ENCODE data around the gene NRXN2.

Gene NRXN2

GRCh38 chr11:64691543-64691942 lies 31.5 kb downstream of the NRXN2 start:
- no peaks in the 10 kb centered on the region for H3K79me2 ChIP-seq (ENCODE audit: insufficient read depth, low read length)
- H3K9ac ChIP-seq (ENCODE audit: low read depth, low read length, poor library complexity, severe bottlenecking), result no peak overlapping the region
- H3K4me1 ChIP-seq (ENCODE audit: insufficient read depth, low read length, poor library complexity, severe bottlenecking), result peaks cover 31% of the 10 kb centered on the region
- no peak overlapping the region for H3K4me3 ChIP-seq (ENCODE audit: low read length, poor library complexity, severe bottlenecking)
- H3K27me3 ChIP-seq (ENCODE audit: insufficient read depth, low read length, poor library complexity, severe bottlenecking), result no peaks in the 10 kb centered on the region
- no peak overlapping the region for H3K4me2 ChIP-seq (ENCODE audit: low read depth, low read length, poor library complexity, severe bottlenecking)
- no peaks in the 10 kb centered on the region for H3K36me3 ChIP-seq (ENCODE audit: insufficient read depth, low read length)
- TF ChIP-seq EZH2phosphoT487 (IDR thresholded peaks at IDR 0.05; ENCODE audit: borderline replicate concordance) (no peak), CTCF (conservative IDR thresholded peaks at IDR 0.05; ENCODE audit: low read length) (no peak)
- H4K20me1 ChIP-seq (ENCODE audit: insufficient read depth, low read length, poor library complexity, severe bottlenecking), result no peaks in the 10 kb centered on the region
- no peaks in the 10 kb centered on the region for H3K9me3 ChIP-seq (ENCODE audit: insufficient read depth, low read depth, low read length)
- no peak overlapping the region for H2AFZ ChIP-seq (ENCODE audit: low read length)
- H3K9me2 ChIP-seq (replicated peaks; ENCODE audit: low read depth, low read length), result no peaks in the 10 kb centered on the region
- H3F3A ChIP-seq (ENCODE audit: low read depth), result no peaks in the 10 kb centered on the region

GRCh38 chr11:64690235-64690634 lies 32.8 kb downstream of the NRXN2 start:
- no peaks in the 10 kb centered on the region for H3K36me3 ChIP-seq (ENCODE audit: insufficient read depth, low read length)
- H4K20me1 ChIP-seq (ENCODE audit: insufficient read depth, low read length, poor library complexity, severe bottlenecking), result no peaks in the 10 kb centered on the region
- no peaks in the 10 kb centered on the region for H3K9me2 ChIP-seq (replicated peaks; ENCODE audit: low read depth, low read length)
- TF ChIP-seq EZH2phosphoT487 (IDR thresholded peaks at IDR 0.05; ENCODE audit: borderline replicate concordance), result no peak
- no peak for TF ChIP-seq CTCF (conservative IDR thresholded peaks at IDR 0.05; ENCODE audit: low read length)
- no peak overlapping the region for H3K9ac ChIP-seq (ENCODE audit: low read depth, low read length, poor library complexity, severe bottlenecking)
- H3K27me3 ChIP-seq (ENCODE audit: insufficient read depth, low read length, poor library complexity, severe bottlenecking), result no peaks in the 10 kb centered on the region
- no peaks in the 10 kb centered on the region for H3K9me3 ChIP-seq (ENCODE audit: insufficient read depth, low read depth, low read length)
- no peak overlapping the region for H2AFZ ChIP-seq (ENCODE audit: low read length)
- no peak overlapping the region for H3K4me2 ChIP-seq (ENCODE audit: low read depth, low read length, poor library complexity, severe bottlenecking)
- no peaks in the 10 kb centered on the region for H3F3A ChIP-seq (ENCODE audit: low read depth)
- no peaks in the 10 kb centered on the region for H3K79me2 ChIP-seq (ENCODE audit: insufficient read depth, low read length)
- H3K4me1 ChIP-seq (ENCODE audit: insufficient read depth, low read length, poor library complexity, severe bottlenecking), result peaks cover 31% of the 10 kb centered on the region
- H3K4me3 ChIP-seq (ENCODE audit: low read length, poor library complexity, severe bottlenecking), result no peak overlapping the region

GRCh38 chr11:64688534-64688982 lies 34.4 kb downstream of the NRXN2 start:
- H3K9me3 ChIP-seq (ENCODE audit: insufficient read depth, low read depth, low read length), result no peaks in the 10 kb centered on the region
- no peaks in the 10 kb centered on the region for H3K79me2 ChIP-seq (ENCODE audit: insufficient read depth, low read length)
- H3K4me3 ChIP-seq (ENCODE audit: low read length, poor library complexity, severe bottlenecking), result peak overlapping the region; percentile 77
- H3K4me1 ChIP-seq (ENCODE audit: insufficient read depth, low read length, poor library complexity, severe bottlenecking), result peaks cover 18% of the 10 kb centered on the region
- H2AFZ ChIP-seq (ENCODE audit: low read length), result peak overlapping the region; percentile 97
- H3K9ac ChIP-seq (ENCODE audit: low read depth, low read length, poor library complexity, severe bottlenecking), result peak overlapping the region; percentile 36
- no peaks in the 10 kb centered on the region for H3K36me3 ChIP-seq (ENCODE audit: insufficient read depth, low read length)
- no peaks in the 10 kb centered on the region for H4K20me1 ChIP-seq (ENCODE audit: insufficient read depth, low read length, poor library complexity, severe bottlenecking)
- H3K9me2 ChIP-seq (replicated peaks; ENCODE audit: low read depth, low read length), result no peaks in the 10 kb centered on the region
- no peaks in the 10 kb centered on the region for H3F3A ChIP-seq (ENCODE audit: low read depth)
- TF ChIP-seq EZH2phosphoT487 (IDR thresholded peaks at IDR 0.05; ENCODE audit: borderline replicate concordance) (no peak), CTCF (conservative IDR thresholded peaks at IDR 0.05; ENCODE audit: low read length) (peak; percentile 92)
- H3K27me3 ChIP-seq (ENCODE audit: insufficient read depth, low read length, poor library complexity, severe bottlenecking), result no peaks in the 10 kb centered on the region
- peak overlapping the region; percentile 61 for H3K4me2 ChIP-seq (ENCODE audit: low read depth, low read length, poor library complexity, severe bottlenecking)

Measured in Loucy (cell line).